ENCODE measurements around the gene AQP1.

The AQP1 gene

DNA sequence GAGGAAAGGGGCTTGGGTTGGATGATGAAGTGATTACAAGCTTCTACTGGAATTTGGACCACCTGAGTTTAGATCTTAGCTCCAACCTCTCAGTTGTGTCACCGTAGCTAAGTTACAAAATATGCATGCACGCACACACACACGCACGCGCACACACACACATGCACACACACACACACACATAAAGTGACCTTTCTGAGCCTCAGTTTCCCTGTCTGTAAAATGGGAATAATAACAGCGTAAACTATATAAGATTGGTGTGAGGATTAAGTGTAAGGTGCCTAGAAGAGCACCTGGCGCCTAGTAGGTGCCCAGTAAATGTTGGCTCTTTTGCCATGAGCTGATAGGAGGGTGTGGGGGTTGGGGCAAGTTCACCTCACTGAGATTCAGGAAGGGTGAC is 12.6 kb upstream of the AQP1 start:
- in situ Hi-C loops (cut with HindIII; ENCODE audit: low pct_ligation_motif_present, low sequenced_read_pairs), result no loop called here
- DNase-seq, result no peak
- TF ChIP-seq, protein P1, sequence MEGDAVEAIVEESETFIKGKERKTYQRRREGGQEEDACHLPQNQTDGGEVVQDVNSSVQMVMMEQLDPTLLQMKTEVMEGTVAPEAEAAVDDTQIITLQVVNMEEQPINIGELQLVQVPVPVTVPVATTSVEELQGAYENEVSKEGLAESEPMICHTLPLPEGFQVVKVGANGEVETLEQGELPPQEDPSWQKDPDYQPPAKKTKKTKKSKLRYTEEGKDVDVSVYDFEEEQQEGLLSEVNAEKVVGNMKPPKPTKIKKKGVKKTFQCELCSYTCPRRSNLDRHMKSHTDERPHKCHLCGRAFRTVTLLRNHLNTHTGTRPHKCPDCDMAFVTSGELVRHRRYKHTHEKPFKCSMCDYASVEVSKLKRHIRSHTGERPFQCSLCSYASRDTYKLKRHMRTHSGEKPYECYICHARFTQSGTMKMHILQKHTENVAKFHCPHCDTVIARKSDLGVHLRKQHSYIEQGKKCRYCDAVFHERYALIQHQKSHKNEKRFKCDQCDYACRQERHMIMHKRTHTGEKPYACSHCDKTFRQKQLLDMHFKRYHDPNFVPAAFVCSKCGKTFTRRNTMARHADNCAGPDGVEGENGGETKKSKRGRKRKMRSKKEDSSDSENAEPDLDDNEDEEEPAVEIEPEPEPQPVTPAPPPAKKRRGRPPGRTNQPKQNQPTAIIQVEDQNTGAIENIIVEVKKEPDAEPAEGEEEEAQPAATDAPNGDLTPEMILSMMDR (IDR thresholded peaks at IDR 0.05; ENCODE audit: low read depth, low read length, missing control alignments), result no peak
- Histone ChIP-seq H3K27me3 (replicated peaks) (peaks cover 3% of the 10 kb centered on the region), H3K4me3 (ENCODE audit: low read depth, low read length) (no peak overlapping the region), H3K27ac (no peak overlapping the region), H3K36me3 (replicated peaks) (no peaks in the 10 kb centered on the region)

DNA sequence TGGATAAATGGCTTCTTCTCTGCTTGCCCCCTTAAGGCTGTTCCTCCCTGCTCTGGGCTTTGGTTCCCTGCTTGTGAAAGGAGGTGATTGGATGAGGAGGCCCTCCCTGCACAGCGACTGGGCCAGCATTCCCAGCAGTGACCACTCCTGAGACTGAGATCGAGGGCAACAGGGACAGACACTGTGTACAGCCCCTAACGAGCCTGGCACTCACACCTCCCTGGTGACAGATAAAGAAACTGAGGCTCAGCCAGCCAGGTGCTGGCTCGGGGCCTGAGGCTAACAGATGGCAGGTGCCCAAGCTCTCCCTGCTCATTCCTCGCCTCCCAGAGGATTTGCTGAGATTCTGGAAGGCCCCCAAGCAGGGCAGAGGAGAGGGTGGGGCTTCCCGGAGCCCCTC is 12.0 kb upstream of the AQP1 start:
- TF ChIP-seq, protein P1 (IDR thresholded peaks at IDR 0.05; ENCODE audit: low read depth, low read length, missing control alignments), result no peak
- DNase-seq, result no peak
- no peak overlapping the region for H3K4me3 ChIP-seq (ENCODE audit: low read depth, low read length)
- H3K27me3 ChIP-seq (replicated peaks), result peaks cover 3% of the 10 kb centered on the region
- no peaks in the 10 kb centered on the region for H3K36me3 ChIP-seq (replicated peaks)
- no peak overlapping the region for H3K27ac ChIP-seq
- in situ Hi-C loops (cut with HindIII; ENCODE audit: low pct_ligation_motif_present, low sequenced_read_pairs), result no loop called here

DNA sequence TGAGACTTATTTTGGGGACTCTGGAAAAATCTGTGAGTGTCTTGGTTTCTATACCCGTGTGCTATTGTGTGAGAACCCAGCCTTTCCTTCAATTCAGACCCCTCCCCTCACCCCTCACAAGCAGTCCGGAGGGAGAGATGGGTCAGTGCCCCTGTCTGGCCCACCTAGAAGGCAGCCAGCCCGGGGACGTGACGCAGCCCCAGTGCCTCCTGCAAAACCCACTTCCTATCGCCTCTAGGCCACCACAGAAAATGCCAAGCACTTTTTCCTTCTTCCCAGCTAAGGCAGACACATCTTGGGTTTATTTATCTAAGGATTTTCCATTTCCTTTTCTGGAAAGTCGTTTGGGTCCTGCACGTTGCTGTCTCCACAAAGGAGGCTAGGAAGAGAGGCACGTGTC is 11.6 kb upstream of the AQP1 start:
- no peak for DNase-seq
- no peaks in the 10 kb centered on the region for H3K36me3 ChIP-seq (replicated peaks)
- in situ Hi-C loops (cut with HindIII; ENCODE audit: low pct_ligation_motif_present, low sequenced_read_pairs), result no loop called here
- H3K4me3 ChIP-seq (ENCODE audit: low read depth, low read length), result no peak overlapping the region
- H3K27me3 ChIP-seq (replicated peaks), result peaks cover 3% of the 10 kb centered on the region
- TF ChIP-seq, protein P1 (IDR thresholded peaks at IDR 0.05; ENCODE audit: low read depth, low read length, missing control alignments), result no peak
- H3K27ac ChIP-seq, result no peak overlapping the region

DNA sequence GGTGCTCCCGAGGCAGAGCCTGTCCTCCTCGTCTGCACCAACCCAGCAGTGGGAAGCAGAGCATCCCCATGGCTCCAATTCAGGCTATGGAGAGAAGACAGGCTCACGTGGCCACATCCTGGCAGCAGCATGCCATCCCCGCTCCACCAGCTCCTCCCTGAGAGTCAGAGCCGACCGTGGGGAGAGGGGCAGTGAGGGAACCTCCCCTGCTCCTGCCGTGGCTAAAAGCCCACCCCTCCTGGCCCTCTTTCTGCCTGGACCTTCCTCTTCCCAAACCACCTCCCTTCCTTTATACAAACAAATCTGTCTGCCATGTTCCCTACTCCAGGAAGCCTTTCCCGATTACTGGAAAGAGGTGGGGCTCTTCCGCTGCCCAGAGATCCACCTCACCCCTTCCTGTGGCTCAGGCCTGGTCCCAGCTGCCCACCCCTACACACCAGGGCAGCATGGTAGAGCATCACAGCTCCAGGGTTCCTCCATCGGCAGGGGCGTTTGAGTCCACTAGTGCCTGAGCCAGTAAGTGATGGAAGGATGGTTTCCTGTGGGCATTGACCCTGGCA is 10.8 kb upstream of the AQP1 start:
- TF ChIP-seq, protein P1 (IDR thresholded peaks at IDR 0.05; ENCODE audit: low read depth, low read length, missing control alignments), result no peak
- Histone ChIP-seq H3K36me3 (replicated peaks) (no peaks in the 10 kb centered on the region), H3K27ac (no peak overlapping the region), H3K27me3 (replicated peaks) (peaks cover 3% of the 10 kb centered on the region), H3K4me3 (ENCODE audit: low read depth, low read length) (no peak overlapping the region)
- no peak for DNase-seq
- in situ Hi-C loops (cut with HindIII; ENCODE audit: low pct_ligation_motif_present, low sequenced_read_pairs), result no loop called here

DNA sequence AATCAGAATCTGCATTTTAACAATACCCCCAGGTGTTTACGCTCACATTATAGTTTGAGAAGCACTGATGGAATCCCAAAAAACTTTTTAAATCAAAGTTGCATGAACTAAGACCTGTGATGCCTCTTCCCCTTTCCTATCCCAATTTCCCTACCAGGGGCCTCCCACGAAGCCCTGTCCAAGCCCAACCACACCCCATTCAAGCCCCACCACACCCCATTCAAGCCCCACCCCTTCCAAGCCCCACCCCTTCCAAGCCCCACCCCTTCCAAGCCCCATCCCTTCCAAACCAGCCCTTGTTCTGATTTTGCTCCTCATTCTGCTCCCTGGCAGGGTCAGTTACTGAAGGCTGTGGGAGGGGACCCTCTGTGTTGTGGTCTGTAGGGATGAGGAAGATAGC is 9.8 kb upstream of the AQP1 start:
- in situ Hi-C loops (cut with HindIII; ENCODE audit: low pct_ligation_motif_present, low sequenced_read_pairs), result no loop called here
- DNase-seq, result no peak
- TF ChIP-seq, protein P1 (IDR thresholded peaks at IDR 0.05; ENCODE audit: low read depth, low read length, missing control alignments), result no peak

DNA sequence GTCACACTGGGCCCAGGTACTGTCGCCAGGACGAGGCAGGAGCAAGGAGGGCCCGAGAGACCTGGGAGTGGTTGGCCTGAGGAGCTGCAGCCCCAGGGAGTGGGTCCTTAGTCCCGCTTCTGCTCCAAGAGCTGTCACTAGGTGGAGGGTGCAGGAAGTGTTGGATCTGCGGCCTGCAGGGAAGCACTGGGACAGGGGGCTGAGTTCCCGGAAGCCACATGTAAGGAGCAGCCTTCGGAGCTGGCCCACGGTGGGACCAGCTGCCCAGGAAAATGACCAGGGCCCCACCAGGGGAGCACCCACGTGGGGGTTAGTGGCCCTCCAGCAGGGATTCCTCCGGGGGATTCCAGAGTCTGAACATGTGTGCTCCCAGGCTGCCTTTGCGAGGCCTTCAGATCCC is 9.2 kb upstream of the AQP1 start:
- TF ChIP-seq, protein P1 (IDR thresholded peaks at IDR 0.05; ENCODE audit: low read depth, low read length, missing control alignments), result no peak
- no peak overlapping the region for H3K27ac ChIP-seq
- in situ Hi-C loops (cut with HindIII; ENCODE audit: low pct_ligation_motif_present, low sequenced_read_pairs), result no loop called here
- peaks cover 3% of the 10 kb centered on the region for H3K27me3 ChIP-seq (replicated peaks)
- no peak overlapping the region for H3K4me3 ChIP-seq (ENCODE audit: low read depth, low read length)
- no peak for DNase-seq
- H3K36me3 ChIP-seq (replicated peaks), result no peaks in the 10 kb centered on the region

More for the DNA sequence above, 9.8 kb upstream of the AQP1 start:
- H3K36me3 ChIP-seq (replicated peaks), result no peaks in the 10 kb centered on the region
- peaks cover 3% of the 10 kb centered on the region for H3K27me3 ChIP-seq (replicated peaks)
- H3K27ac ChIP-seq, result no peak overlapping the region
- H3K4me3 ChIP-seq (ENCODE audit: low read depth, low read length), result no peak overlapping the region
